Hepatocyte (in vitro differentiated cells): ENCODE results near the gene TEAD1. TPM values are rescaled to one million over a fixed set of nuclear protein-coding genes. Genes with fewer than 3 reads are reported as not detected.

Experiments used
- DNase-seq: peaks from one replicate; pipeline ENCODE4 v3.0.0-alpha.2; 2016; ENCODE audit warnings: low spot score
- H2AFZ ChIP-seq: fragments of 200-600 bp; sonication (generic); 2 replicates; pipeline ENCODE4 v1.6.0; 2016; ENCODE audit warnings: antibody characterized with exemption, mild to moderate bottlenecking
- H3K27ac ChIP-seq: fragments of 200-600 bp; sonication (generic); 2 replicates; pipeline ENCODE4 v1.5.1; 2016; ENCODE audit warnings: mild to moderate bottlenecking
- H3K27me3 ChIP-seq: fragments of 200-600 bp; sonication (generic); 2 replicates; pipeline ENCODE4 v1.6.1; 2016
- H3K36me3 ChIP-seq: fragments of 200-600 bp; sonication (generic); replicated peaks from 2 replicates; pipeline ENCODE4 v1.5.1; 2016; ENCODE audit warnings: low read depth; ENCODE audit not compliant: insufficient read depth
- H3K4me1 ChIP-seq: fragments of 200-600 bp; sonication (generic); 2 replicates; pipeline ENCODE4 v1.5.1; 2016; ENCODE audit warnings: mild to moderate bottlenecking, moderate library complexity; ENCODE audit not compliant: insufficient read depth
- H3K4me2 ChIP-seq: fragments of 200-600 bp; sonication (generic); 2 replicates; pipeline ENCODE4 v1.6.0; 2016
- H3K4me3 ChIP-seq: fragments of 200-600 bp; sonication (generic); 2 replicates; pipeline ENCODE4 v1.5.1; 2016; ENCODE audit warnings: mild to moderate bottlenecking
- H3K79me2 ChIP-seq: fragments of 200-600 bp; sonication (generic); 2 replicates; pipeline ENCODE4 v1.6.0; 2017; ENCODE audit warnings: mild to moderate bottlenecking
- H3K9me2 ChIP-seq: fragments of 200-600 bp; sonication (generic); replicated peaks from 2 replicates; pipeline ENCODE4 v1.6.0; 2017; ENCODE audit warnings: mild to moderate bottlenecking; ENCODE audit not compliant: insufficient read depth
- H3K9me3 ChIP-seq: fragments of 200-600 bp; sonication (generic); 2 replicates; pipeline ENCODE4 v1.5.1; 2016; ENCODE audit warnings: low read depth, mild to moderate bottlenecking
- H4K20me1 ChIP-seq: fragments of 200-600 bp; sonication (generic); 2 replicates; pipeline ENCODE4 v1.6.0; 2016; ENCODE audit warnings: mild to moderate bottlenecking; ENCODE audit not compliant: insufficient read depth, poor library complexity, severe bottlenecking
- CTCF ChIP-seq: fragments of 200-600 bp; sonication (generic); IDR thresholded peaks from 2 replicates; pipeline ENCODE4 v1.5.1; 2016; ENCODE audit warnings: antibody characterized with exemption, mild to moderate bottlenecking; ENCODE audit not compliant: poor library complexity
- EZH2 ChIP-seq: fragments of 200-600 bp; sonication (generic); IDR thresholded peaks from 2 replicates; pipeline ENCODE4 v1.6.1; 2016; ENCODE audit warnings: antibody characterized with exemption, mild to moderate bottlenecking, borderline replicate concordance
- EZH2phosphoT487 ChIP-seq: fragments of 200-600 bp; sonication (generic); IDR thresholded peaks from one replicate; pipeline ENCODE4 v1.6.1; 2018; ENCODE audit warnings: antibody characterized with exemption, mild to moderate bottlenecking, low read depth, moderate library complexity; ENCODE audit not compliant: unreplicated experiment, severe bottlenecking
- WGBS: methylation state at CpG from one replicate; pipeline ENCODE4 v1.1.6; 2016; ENCODE audit warnings: low lambda C conversion rate; ENCODE audit errors: missing lambda C conversion rate; 5-methylcytosine and 5-hydroxymethylcytosine counted together
- polyA plus RNA-seq: library from polyadenylated mRNA; unstranded; fragments of >200 nt; fragmentation: Nextera tagmentation; extraction: Ambion mirVana; gene quantifications from 2 replicates; pipeline ENCODE4 v1.2.1, GENCODE V29; 2016
- total RNA-seq: library from RNA; depleted of rRNA; stranded (reverse); fragments of >200 nt; gene quantifications from 2 replicates; pipeline ENCODE4 v1.2.3, GENCODE V29; 2014

The TEAD1 gene
- total and polyA plus RNA-seq, 2 experiments from 2014 or later: 37.2 to 82.2 TPM

GRCh38 chr11:12626616-12627015 is 47.6 kb upstream of the TEAD1 start:
- TF ChIP-seq CTCF (no peak), EZH2phosphoT487 (no peak), EZH2 (no peak)
- H2AFZ ChIP-seq: no peak overlapping the region
- H3K4me3 ChIP-seq: no peak overlapping the region
- H3K79me2 ChIP-seq: no peaks in the 10 kb centered on the region
- 89% methylated on average over 4 of the region's 5 CpGs for WGBS
- no peak overlapping the region for H3K4me2 ChIP-seq
- H3K27ac ChIP-seq: no peak overlapping the region
- H3K4me1 ChIP-seq: no peaks in the 10 kb centered on the region
- no peaks in the 10 kb centered on the region for H4K20me1 ChIP-seq
- no peaks in the 10 kb centered on the region for H3K9me2 ChIP-seq
- H3K9me3 ChIP-seq: peaks cover 13% of the 10 kb centered on the region
- H3K27me3 ChIP-seq: no peaks in the 10 kb centered on the region
- no peaks in the 10 kb centered on the region for H3K36me3 ChIP-seq
- no peak for DNase-seq

GRCh38 chr11:12628314-12628713 is 45.9 kb upstream of the TEAD1 start:
- no peaks in the 10 kb centered on the region for H4K20me1 ChIP-seq
- WGBS: 76% methylated on average over 4 of the region's 4 CpGs
- H3K27ac ChIP-seq: no peak overlapping the region
- no peak for DNase-seq
- H3K4me1 ChIP-seq: no peaks in the 10 kb centered on the region
- no peaks in the 10 kb centered on the region for H3K9me2 ChIP-seq
- H3K4me2 ChIP-seq: no peak overlapping the region
- H3K4me3 ChIP-seq: no peak overlapping the region
- no peaks in the 10 kb centered on the region for H3K27me3 ChIP-seq
- no peak for TF ChIP-seq CTCF
- peaks cover 13% of the 10 kb centered on the region for H3K9me3 ChIP-seq
- no peaks in the 10 kb centered on the region for H3K36me3 ChIP-seq
- H2AFZ ChIP-seq: no peak overlapping the region
- H3K79me2 ChIP-seq: no peaks in the 10 kb centered on the region

- Histone ChIP-seq H3K4me1 (no peaks in the 10 kb centered on the region), H3K36me3 (no peaks in the 10 kb centered on the region), H3K9me3 (peaks cover 5% of the 10 kb centered on the region), H3K4me3 (no peak overlapping the region), H3K4me2 (no peak overlapping the region), H3K27me3 (no peaks in the 10 kb centered on the region), H3K9me2 (no peaks in the 10 kb centered on the region), H2AFZ (no peak overlapping the region), H3K79me2 (no peaks in the 10 kb centered on the region), H4K20me1 (no peaks in the 10 kb centered on the region), H3K27ac (no peak overlapping the region)
- no peak for TF ChIP-seq EZH2phosphoT487
- TF ChIP-seq CTCF: no peak
- no peak for TF ChIP-seq EZH2
- no peak for DNase-seq
- 81% methylated on average over 6 of the region's 6 CpGs for WGBS
Measured at GRCh38 chr11:12629601-12630313, 44.5 kb upstream of the TEAD1 start.
